ENCODE measurements around the gene CSGALNACT2.

- TF ChIP-seq CTCF (IDR thresholded peaks at IDR 0.05) (no peak), POLR2A (IDR thresholded peaks at IDR 0.05) (no peak), POLR2AphosphoS5 (IDR thresholded peaks at IDR 0.05) (no peak)
These were observed 80.9 kb downstream of the CSGALNACT2 start for GRCh38 chr10:43218951-43219837.
